GM19324 (cell line): ENCODE results near the gene TNFRSF25.

ENCODE experiments used
- ATAC-seq: cut with Tn5 transposase; IDR thresholded peaks from one replicate; pipeline ENCODE4 v1.9.1; 2021; ENCODE audit warnings: mild to moderate bottlenecking, moderate library complexity; ENCODE audit not compliant: unreplicated experiment, low FRiP score

Gene TNFRSF25

DNA sequence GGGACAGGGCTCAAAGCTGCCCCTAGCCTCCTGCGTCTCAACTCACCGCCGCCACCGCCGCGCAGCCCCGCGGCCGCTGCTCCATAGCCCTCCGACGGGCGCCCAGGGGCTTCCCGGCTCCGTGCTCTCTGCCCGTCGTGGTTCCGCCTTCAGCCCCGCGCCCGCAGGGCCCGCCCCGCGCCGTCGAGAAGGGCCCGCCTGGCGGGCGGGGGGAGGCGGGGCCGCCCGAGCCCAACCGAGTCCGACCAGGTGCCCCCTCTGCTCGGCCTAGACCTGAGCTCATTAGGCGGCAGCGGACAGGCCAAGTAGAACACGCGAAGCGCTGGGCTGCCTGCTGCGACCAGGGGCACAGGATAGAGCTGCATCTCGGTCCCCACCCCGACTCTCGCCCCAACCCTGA, at the start of gene TNFRSF25:
Gene TNFRSF25 (minus strand): TSS at position 151 of the 400 bp plus-strand sequence. CDS start 66 bp downstream, at position 85.
- ATAC-seq, result no peak

DNA sequence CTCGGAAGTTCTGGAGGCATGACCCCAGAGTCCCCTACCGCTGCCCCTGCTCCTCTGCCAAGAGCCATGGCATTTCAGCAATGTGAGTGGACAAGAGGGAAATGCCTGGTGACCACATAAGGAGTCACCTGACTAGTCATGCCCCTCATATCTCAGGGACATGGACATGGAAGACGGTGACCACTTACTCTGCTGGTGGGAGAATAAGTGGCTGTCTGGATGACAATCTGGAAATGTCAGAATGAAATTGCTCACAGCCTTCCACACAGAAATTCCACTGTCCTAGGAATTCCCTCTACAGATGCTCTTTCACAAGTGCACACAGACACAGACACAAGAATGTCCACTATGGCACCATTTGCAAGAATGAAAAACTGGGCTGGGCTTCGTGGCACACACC, 49.8 kb upstream of the TNFRSF25 start:
- no peak for ATAC-seq

DNA sequence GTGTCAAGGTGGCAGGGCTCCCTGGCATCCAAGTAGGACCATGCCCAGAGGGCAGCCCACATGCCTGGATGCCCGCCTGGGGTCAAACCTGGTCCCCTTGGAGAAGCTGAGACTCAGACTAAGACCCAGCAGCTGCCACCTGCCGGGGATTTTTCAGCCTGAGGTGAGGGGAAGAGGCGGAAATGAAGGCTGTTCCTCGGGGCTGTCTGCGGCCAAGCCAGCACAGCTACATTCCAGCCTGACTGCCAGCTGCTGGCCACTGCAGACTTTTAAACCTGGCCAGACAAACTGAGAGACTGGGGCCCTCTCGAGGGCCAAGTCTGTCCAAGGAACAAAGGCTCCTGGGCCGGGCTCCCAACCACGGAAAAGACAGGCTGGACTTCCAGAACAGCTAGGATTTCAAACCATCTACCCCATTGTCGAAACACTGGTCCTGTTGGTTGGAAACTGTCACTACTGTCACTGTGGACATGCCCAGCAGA, 47.4 kb upstream of the TNFRSF25 start:
- ATAC-seq, result no peak

GRCh38 chr1:6512908-6513280, 46.9 kb upstream of the TNFRSF25 start:
- ATAC-seq, result no peak

DNA sequence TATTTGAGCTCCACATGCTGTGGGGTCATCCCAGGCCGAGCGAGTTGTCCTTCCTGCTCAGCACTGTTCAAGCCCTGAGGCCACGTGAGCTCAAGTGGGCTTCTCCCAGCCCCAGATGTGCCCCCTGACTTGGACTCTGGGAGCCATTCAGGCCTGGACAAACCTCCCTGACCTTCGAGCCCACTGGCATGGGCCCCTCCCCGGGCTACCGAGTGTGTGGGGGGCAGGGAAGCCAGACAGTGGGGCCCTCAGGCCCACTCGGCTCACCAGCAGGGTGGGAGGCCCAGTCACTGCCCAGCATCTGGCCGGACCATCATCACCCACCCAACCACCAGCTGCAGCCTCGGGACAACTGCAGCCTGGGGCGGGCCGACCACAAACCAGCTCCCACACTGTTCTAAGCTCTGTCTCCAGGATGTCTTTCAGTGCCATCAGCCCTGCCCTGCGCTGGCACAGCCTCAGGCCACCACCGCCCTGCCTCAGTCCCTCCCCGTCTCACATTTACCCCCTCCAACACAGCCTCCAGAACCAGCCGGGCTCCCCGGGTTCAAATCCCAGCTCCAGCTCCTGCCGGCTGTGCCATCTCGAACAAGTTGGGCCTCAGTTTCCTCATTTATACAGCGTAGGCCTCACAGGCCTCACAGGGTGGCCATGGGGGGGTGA, 46.4 kb upstream of the TNFRSF25 start:
- ATAC-seq, result no peak

DNA sequence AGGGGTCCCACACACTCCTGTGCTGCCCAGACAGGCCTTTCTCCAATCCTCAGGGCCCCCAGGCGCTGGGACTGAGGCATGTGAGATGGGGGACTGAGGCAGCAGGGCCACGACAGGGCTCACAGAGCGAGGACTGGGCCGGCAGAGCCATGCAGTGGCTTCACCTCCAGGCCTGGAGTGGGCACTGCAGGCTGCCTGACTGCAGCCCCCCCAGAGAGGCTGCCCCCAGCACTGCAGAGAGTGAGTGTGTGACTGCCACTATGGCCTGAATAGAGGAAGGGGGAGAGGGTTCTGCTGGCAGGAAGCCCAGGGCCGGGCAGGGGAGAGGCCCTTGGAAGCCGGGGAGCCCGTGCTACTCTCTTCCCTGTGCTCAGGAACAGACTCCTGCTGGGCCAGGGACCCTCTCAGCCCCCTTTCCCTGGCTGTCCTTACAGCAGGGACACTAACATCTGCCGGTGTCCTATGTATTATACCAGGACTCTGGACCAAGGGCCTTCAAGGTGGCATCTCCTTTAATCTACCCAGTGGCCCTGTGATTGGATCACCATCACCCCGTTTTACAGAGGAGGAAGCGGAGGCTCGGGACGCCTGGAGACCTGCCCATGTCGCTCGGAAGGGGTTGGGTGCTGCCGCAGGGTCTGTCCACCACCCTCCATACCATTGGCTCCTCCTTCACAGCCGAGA, 45.7 kb upstream of the TNFRSF25 start:
- ATAC-seq, result no peak

GRCh38 chr1:6511056-6511455, 45.1 kb upstream of the TNFRSF25 start:
- no peak for ATAC-seq

DNA sequence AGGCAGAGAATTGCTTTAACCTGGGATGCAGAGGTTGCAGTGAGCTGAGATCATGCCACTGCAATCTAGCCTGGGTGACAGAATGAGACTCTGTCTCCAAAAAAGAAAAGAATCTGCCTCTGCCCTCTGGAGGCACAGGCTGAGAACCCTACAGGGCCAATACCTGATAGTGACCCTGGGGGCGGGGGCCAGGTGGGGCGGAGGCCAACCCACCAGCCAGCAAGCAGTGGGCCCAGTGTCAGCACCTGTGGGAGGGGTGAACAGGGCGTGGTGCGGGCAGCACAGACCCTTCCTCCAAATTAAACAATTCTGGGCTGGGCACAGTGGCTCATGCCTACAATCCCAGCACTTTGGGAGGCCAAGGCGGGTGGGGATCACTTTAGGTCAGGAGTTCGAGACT, 44.5 kb upstream of the TNFRSF25 start:
- no peak for ATAC-seq

DNA sequence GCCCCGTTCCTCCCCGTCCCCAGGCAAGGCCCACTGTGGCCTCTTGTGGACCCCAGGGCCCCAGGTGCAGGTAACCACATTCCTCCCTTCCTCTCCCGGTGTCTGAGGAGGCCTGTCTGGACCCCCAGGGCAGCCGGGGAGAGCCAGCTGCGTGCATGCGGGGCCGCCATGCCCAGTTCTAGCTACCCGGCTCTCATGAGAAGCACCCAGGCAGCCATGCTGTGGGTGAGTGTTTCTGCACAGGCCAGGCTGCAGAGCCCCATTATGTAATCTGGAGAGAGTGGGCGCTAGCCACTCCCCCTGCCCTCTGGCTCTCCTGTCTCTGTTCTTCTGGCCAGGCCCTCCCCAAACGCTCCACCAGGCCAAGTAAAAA, 43.9 kb upstream of the TNFRSF25 start:
- no peak for ATAC-seq

GRCh38 chr1:6509220-6509918, 43.4 kb upstream of the TNFRSF25 start:
- ATAC-seq, result no peak

DNA sequence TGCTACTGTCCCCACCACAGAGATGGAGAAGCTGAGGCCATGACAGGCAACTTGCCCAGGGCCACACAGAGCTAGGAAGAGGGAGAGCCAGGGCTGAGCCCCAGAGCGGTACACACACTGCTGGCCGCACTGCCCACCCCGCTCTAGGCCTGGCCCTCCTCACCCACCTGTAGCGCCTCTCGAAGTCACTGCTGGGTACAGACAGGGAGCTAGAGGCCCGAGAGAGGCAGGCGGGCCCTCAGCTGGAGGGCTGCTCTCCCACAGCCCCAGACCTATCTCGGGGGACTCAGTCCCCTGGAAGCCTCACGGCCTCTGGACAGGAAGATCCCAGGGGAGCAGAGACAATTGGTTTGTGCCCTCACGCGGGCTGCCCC, 42.8 kb upstream of the TNFRSF25 start:
- ATAC-seq, result no peak

- no peak for ATAC-seq
Observed at GRCh38 chr1:6508154-6508815, 42.3 kb upstream of the TNFRSF25 start.

- no peak for ATAC-seq
Observed at GRCh38 chr1:6507461-6507911, 41.5 kb upstream of the TNFRSF25 start.

- no peak for ATAC-seq
Observed at GRCh38 chr1:6507037-6507428, 41.1 kb upstream of the TNFRSF25 start.

GRCh38 chr1:6506210-6507036, 40.5 kb upstream of the TNFRSF25 start:
- ATAC-seq, result no peak

DNA sequence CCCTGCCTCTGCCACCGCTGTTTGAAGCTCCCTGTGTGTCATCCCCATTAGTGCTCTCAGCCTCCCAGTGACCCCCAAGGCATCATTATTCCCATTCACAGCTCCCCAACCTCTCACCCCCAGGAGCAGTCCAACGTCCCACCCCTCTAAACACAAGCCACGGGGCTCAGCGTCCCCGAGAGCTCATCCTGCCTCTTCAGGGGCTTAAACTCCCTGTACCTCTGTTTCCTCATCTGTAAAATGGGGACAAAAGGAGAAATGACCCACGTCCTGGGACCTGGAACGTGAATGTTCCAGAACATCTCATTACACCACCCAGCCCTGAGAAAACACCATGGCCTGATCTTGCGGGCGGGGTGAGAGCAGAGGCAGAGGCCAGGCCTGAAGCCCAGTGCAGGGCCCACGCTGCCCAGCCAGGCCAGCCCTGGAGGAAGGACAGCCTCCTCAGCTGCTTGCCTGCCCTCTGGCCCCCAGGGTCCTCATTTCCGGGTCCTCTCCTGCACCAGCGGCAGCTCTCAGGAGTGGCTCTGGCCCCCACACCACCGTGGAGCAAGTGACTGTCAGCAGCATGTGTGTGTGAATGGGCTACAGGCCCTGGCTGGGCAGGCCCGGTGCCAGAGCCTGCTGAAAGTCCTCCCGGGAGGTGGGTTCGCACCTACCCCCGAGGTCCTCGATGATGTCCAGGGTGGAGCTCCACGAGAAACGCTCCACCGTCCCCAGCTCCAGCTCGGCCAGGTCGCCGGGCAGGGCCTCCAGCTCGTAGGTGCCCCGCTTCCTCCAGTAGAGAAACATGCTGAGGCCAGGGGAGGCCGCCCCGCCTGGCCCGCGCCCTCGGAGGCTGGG, 39.6 kb upstream of the TNFRSF25 start:
- ATAC-seq, result no peak

DNA sequence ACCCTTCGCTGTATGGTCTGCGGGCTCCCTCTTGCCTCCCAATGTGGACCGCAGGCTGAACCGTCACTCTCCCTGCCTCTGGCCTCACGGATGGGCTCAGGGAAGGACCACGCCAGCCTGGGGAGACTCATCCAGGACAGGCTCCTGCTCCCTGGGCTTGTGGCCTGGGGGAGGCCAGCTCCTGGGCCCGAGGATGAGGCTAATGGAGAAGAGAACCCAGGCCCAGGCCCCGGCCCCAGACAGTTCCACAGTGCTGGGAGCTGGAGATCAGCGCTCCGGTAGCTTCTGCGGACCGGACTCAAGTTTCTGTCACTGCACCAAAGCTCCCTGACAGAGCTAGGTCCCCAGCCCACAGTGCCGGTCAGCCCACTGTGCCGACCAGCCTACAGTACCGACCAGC, 38.9 kb upstream of the TNFRSF25 start:
- no peak for ATAC-seq

DNA sequence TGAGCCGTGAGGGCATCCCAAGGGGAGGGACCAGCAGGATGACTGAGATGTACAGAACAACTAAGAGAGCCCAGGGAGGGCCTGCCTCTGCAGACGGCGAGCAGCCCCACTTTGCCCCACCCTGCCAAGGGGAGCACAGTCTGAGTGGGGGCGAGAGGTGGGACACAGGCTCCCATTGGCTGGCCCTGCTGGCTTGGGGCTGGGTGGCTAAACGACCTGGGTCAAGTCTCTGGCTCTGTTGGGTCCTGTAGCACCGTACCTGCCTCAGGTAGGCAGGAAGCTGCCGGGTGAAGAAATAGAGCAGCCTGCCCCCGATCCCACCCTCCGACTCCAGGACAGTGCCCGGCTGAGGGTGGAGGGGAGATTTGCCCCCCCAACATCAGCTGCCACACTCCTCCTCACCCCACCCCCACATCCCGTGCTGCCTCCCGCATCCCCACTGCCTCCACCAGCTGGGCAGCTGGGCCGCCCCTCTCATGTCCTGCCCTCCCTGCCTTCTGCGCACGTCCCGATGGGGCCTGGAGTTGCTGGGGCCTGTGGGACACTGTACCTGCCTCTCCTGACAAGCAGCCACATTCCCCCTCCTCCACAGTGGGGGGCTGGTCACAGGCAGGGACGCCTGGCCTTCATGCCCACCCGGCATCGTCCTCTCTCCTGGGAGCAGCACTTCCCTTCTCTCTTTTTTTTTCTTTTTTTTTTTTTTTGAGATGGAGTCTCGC, 38.1 kb upstream of the TNFRSF25 start:
- no peak for ATAC-seq
